Measurements from ENCODE around the gene ARID1B.
"Not testable (repeated sequence)": the region's sequence is repeated elsewhere in the genome, so short reads cannot be mapped to it uniquely, and the experiment has no call there.

ARID1B gene

GRCh38 chr6:157025437-157025836 lies 248.3 kb downstream of the ARID1B start:
- peak; percentile 18 for DNase-seq

- no peak for DNase-seq
These were observed 253.0 kb downstream of the ARID1B start for GRCh38 chr6:157029980-157030690.

DNA sequence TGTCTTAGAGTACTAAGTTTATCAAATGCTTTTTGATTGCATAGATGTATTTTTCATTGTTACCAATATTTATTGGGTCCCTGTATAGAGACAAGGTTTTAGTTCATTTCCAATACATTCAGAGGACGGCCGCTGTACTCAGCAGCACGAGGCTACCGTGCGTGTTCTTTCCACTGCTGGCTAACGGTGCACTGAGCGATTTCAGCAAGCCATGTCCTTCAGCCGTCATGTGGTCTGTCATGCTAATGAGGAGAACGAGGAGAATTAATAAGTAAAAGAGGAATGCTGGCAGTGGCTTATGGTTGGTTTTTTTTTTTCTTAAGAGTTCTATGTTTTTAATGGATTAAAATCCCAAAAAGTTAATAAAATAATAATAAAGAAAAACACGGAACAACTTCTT lies 253.6 kb downstream of the ARID1B start:
- no peak for DNase-seq

DNA sequence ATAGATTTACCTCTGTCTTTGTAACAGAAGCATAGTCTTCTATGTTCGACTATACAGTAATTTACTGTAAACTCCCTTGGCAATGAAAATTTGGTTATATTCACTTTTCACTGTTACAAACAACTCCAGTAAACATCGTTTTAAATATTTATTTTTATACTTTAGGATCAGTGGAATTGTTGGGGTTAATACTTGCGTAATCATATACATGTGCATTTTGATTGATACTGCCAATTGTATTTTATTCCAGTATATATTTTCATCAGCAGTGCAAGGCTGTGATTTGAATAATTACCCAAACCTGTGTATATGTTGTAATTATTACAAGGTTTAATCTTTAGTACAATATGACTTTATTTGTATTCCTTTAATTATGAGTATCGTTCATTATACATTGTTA lies 255.7 kb downstream of the ARID1B start:
- no peak for DNase-seq

- DNase-seq: no peak
These were observed 256.4 kb downstream of the ARID1B start for GRCh38 chr6:157033428-157034140.

DNA sequence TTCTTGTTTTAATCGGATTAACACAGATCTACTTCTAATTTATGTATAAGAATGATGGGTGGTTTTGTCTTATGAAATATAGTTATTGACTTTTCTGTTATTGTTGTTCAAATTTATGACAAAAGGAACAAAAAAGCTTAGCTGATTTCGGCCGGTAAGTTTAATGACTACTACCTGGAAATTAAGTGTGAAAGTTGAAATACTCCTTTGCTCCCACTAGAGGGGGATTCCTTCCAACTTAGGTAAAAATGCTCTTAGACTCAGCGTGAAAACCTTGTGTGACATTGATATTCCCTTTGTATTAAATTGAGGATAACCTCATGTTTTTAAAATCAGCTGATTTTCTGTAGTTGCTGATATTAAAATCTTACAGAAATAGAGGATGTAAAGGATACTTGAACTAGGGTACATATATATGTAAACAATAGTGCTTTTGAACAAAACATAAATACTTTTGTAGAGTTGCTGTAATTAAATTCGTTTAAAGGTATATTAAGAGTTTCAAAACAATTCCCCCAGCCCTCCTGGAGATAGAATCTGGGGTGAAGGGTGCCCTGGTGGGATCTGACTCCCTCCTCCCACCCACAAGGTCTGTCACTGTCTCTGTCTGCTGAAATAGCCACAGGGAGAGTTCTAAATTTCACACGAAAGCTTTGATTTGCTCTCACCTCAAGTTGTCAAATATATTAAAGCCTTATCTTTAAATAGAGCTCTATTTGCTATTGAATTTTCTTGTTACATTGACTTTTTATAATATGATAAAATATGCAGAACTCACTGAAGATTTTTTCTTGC lies 257.5 kb downstream of the ARID1B start:
- peak; percentile 51 for DNase-seq

DNA sequence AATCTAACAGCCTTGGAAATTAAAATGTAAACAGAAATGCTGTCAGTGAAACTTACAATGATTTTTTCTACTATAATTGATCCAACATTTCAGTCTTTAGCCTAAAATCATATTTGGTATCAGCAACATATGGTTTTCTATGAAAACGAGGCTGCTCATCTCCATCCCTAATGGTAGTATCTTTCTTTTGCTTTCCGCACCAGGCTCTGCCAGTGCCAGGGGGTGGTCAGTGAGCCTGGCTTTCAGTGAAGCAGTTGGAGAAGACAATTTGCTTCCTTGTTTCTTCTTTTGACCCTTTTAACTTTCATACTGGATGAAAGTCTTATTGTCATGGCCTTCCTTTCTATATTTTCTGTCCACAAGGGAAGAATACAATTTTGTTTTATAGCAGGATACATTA lies 258.4 kb downstream of the ARID1B start:
- no peak for DNase-seq

GRCh38 chr6:157036245-157036711 lies 259.1 kb downstream of the ARID1B start:
- DNase-seq: no peak

DNA sequence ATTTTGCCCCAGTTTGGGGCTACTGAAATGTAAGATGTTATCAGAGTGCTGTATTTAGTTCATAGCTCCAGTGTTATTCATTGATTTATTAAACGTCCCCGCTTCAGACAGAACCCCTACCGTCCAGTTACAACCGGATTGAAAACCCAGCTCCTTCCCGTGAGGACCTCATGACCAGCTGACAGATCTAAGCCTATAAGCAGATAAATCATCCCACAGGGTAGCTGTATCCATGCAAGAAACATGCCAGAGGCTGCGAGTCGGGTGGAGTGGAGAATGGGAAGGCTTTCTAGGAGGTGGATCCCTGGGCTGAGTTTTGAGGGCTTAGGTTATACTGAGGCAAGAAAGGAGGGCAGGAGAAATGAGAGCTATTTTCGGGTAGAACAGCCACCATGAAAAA lies 260.0 kb downstream of the ARID1B start:
- no peak for DNase-seq

GRCh38 chr6:157038610-157039009 lies 261.4 kb downstream of the ARID1B start:
- DNase-seq: no peak

DNA sequence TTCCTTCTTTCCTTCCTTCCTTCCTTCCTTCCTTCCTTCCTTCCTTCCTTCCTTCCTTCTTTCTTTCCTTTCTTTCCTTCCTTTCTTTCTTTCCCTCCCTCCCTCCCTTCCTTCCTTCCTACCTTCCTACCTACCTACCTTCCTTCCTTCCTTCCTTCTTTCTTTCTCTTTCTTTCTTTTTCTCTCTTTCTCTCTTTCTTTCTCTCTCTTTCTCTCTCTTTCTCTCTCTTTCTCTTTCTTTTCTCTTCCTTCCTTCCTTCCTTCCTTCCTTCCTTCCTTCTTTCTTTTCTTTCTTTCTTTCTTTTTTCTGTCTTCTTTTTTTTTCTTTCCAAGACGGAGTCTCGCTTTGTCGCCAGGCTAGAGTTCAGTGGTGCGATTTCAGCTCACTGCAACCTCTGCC lies 262.5 kb downstream of the ARID1B start:
- DNase-seq: not testable (repeated sequence)

DNA sequence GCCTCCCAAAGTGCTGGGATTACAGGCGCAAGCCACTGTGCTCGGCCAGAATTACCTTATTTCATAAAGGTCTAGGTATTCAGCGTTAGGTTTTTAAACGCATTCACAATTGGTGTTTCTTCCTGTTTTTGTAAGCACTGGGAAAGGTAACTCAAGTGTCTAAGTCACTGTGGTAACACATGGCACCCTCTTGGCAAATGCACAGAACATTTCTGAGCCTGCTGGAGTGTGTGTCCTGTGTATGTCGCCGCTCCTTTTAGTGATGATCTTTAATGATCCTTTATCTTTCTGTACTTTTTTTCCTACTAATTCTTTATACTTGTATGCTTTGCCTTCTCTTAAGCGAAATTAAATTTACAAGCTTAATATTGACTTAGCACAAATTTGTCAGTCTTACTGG lies 263.0 kb downstream of the ARID1B start:
- no peak for DNase-seq

- peak; percentile 86 for DNase-seq
These were observed 268.8 kb downstream of the ARID1B start for GRCh38 chr6:157045831-157046454.

DNA sequence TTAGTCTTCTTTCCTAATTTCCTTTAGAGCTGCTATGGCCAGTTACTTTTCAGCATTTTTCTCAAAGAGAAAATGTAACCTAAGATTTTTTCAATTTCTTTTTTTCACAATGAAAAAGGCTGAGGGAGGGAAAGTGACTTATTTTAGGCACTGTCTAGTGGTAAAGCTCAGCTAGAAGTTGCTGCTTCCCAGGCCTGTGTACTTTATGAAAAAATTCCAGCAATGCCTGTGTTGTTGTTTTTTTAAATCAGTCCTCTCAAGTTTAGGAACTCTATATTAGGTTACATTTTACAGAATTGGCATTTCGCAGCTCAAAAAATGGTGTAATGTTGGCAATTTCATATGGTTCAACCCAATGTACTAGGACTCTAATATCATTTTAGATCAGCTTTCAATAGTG lies 269.6 kb downstream of the ARID1B start:
- DNase-seq: peak; percentile 75

- DNase-seq: no peak
These were observed 270.1 kb downstream of the ARID1B start for GRCh38 chr6:157047328-157047727.

DNA sequence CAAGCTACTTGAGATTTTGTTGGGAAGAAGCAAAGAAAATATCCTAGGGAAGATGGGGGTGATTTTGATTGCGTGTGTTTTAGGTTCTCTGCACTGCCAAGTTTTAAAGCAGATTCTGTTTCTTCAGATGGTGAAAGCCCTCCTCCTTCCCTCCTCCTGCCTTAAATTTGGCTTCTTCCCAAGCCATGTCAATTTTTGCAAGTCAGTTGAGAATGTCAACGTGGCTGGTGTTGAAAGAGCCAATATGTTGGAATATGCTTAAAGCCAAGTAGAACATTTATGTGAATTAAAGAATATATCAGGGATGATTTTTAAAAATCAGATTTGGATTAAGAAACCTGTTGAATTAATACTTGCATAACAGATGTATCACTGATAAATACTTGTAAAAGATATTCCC lies 270.8 kb downstream of the ARID1B start:
- DNase-seq: peak; percentile 68

DNA sequence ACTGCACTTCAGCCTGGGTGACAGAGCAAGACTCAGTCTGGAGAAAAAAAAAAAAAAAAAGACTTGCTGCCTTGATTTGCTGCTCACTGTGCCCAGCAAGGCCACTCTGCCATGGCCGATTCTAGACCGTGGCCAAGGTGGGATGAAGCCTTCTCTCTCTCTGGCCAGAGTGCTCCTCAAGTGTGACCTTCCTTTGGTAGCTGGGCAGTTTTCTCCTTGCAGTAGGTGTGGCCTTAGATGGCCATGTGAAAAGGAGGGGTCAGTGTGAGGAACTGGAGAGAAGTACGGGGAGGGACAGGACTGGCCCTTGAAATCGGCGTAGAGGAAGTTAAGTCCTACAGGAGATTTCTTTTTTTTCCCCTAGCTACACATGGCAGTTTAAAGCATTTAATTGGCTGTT lies 272.0 kb downstream of the ARID1B start:
- DNase-seq: no peak

DNA sequence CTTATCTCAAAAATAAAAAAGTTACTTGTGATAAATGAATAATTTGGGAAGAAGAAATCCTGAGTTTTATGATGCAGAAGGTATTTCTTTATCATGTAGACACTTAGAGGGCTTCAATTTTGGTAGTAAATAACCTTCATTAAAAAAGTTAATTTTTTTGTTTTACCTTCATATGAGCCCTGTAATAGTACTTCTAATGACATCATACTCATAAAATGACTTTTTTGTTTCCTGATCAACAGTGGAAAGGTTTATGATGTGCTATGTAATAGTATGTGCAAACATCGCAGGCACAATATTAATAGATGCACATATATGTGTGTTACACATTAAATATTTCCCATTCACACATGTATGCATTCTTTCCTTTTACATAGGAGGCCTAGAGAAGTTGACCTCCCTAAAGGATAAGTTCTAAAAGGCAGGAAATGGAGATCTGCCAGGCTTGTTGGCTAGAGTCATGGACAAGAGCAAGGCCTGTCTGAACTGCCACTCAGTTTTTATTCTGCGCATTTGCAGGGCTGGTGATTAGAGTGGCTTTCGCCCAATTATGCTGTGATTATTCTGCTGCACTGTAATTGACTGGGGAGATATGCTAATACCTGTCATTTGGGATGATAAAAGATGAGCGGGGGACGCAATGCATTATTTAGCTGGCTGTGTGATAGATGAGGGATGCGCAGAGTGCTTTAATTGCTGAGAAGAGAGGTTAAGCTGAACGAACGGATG lies 273.5 kb downstream of the ARID1B start:
- no peak for DNase-seq

- no peak for DNase-seq
These were observed 277.4 kb downstream of the ARID1B start for GRCh38 chr6:157054531-157054979.

- no peak for DNase-seq
These were observed 278.7 kb downstream of the ARID1B start for GRCh38 chr6:157055863-157056262.

GRCh38 chr6:157056275-157056674 lies 279.1 kb downstream of the ARID1B start:
- DNase-seq: no peak

DNA sequence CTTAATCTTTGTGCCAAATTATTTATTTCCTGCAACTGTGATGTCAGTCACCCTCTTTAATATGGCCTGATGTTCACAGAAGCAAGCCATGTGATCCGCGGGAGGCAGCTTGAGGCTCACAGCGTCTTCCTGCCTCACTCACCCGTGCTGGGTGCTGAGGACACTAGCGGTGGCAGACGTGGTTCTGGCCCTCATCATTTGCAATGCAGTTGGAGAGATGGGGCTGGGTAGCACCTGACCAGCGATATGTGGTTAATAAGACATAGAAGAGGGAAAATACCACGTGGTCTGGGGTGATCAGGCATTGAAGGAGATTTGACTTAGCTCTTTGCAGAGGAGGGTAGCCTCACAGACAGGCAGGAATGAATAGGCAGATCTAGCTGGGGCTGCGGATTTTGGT lies 281.4 kb downstream of the ARID1B start:
- no peak for DNase-seq
